Liver (tissue), 9 donors: Measurements from ENCODE around the gene HEATR3. TPM values are rescaled to one million over a fixed set of nuclear protein-coding genes. Genes with fewer than 3 reads are reported as not detected.

Experiments used
- DNase-seq: peaks from one replicate; pipeline ENCODE4 v3.0.0-alpha.2; 2017; ENCODE audit warnings: low spot score
- H3K27ac ChIP-seq, 2 donors: one replicate each; pipeline ENCODE4 v1.7.0; 2013; ENCODE audit warnings: inconsistent platforms in 2 of 2, low read length in 2 of 2, control low read depth in 1 of 2, low read depth in 1 of 2, mild to moderate bottlenecking in 1 of 2
- H3K27me3 ChIP-seq, 4 donors: one replicate each; pipeline versions ENCODE4 v1.6.1 to v1.7.0; 2013; ENCODE audit warnings: low read length in 3 of 4, inconsistent platforms in 1 of 4, mild to moderate bottlenecking in 1 of 4, moderate library complexity in 1 of 4; ENCODE audit not compliant: control insufficient read depth in 4 of 4, insufficient read depth in 4 of 4
- H3K36me3 ChIP-seq, 4 donors: one replicate each; pipeline versions ENCODE4 v1.6.1 to v1.7.0; 2013; ENCODE audit warnings: low read length in 3 of 4, mild to moderate bottlenecking in 3 of 4, low read depth in 1 of 4, moderate library complexity in 1 of 4; ENCODE audit not compliant: control insufficient read depth in 4 of 4, insufficient read depth in 3 of 4
- H3K4me1 ChIP-seq, 4 donors: one replicate each; pipeline versions ENCODE4 v1.6.1 to v1.7.0; 2013; ENCODE audit warnings: low read length in 3 of 4, mild to moderate bottlenecking in 3 of 4, moderate library complexity in 1 of 4; ENCODE audit not compliant: control insufficient read depth in 4 of 4, insufficient read depth in 4 of 4
- H3K4me3 ChIP-seq, 3 donors: one replicate each; pipeline versions ENCODE4 v1.6.1 to v1.7.0; 2013; ENCODE audit warnings: low read length in 3 of 3, control low read depth in 1 of 3, low read depth in 1 of 3, mild to moderate bottlenecking in 1 of 3
- H3K9ac ChIP-seq, 2 donors: one replicate each; pipeline ENCODE4 v1.7.0; 2013; ENCODE audit warnings: low read length in 2 of 2, mild to moderate bottlenecking in 2 of 2, moderate library complexity in 2 of 2, control low read depth in 1 of 2, low read depth in 1 of 2
- H3K9me3 ChIP-seq, 4 donors: one replicate each; pipeline versions ENCODE4 v1.6.1 to v1.7.0; 2013; ENCODE audit warnings: low read length in 3 of 4; ENCODE audit not compliant: control insufficient read depth in 4 of 4
- EGR1 ChIP-seq, 2 donors: IDR thresholded peaks; 2 replicates each; pipeline ENCODE4 v1.6.1; 2016 to 2018; ENCODE audit warnings: antibody characterized with exemption in 2 of 2, low read depth in 2 of 2
- FOXA1 ChIP-seq: IDR thresholded peaks from 2 replicates; pipeline ENCODE4 v1.6.1; 2016; ENCODE audit warnings: antibody characterized with exemption
- GABPA ChIP-seq, 2 donors: IDR thresholded peaks in 1 of 2; conservative IDR thresholded peaks in 1 of 2; 2 replicates each; pipeline ENCODE4 v1.6.1; 2016; ENCODE audit warnings: antibody characterized with exemption in 2 of 2, mild to moderate bottlenecking in 1 of 2, moderate library complexity in 1 of 2
- HNF4A ChIP-seq, 2 donors: conservative IDR thresholded peaks; 2 replicates each; pipeline ENCODE4 v1.6.1; 2016; ENCODE audit warnings: antibody characterized with exemption in 2 of 2, mild to moderate bottlenecking in 2 of 2
- JUND ChIP-seq, 2 donors: IDR thresholded peaks; 2 replicates each; pipeline ENCODE4 v1.6.1; 2016; ENCODE audit warnings: antibody characterized with exemption in 2 of 2
- RAD21 ChIP-seq, 2 donors: IDR thresholded peaks; 2 replicates each; pipeline ENCODE4 v1.6.1; 2016; ENCODE audit warnings: antibody characterized with exemption in 2 of 2, mild to moderate bottlenecking in 2 of 2
- RXRA ChIP-seq, 2 donors: IDR thresholded peaks; 2 replicates each; pipeline ENCODE4 v1.6.1; 2017 to 2018; ENCODE audit warnings: antibody characterized with exemption in 2 of 2, mild to moderate bottlenecking in 1 of 2
- SP1 ChIP-seq: IDR thresholded peaks from 2 replicates; pipeline ENCODE4 v1.6.1; 2018; ENCODE audit warnings: antibody characterized with exemption, mild to moderate bottlenecking
- TAF1 ChIP-seq: conservative IDR thresholded peaks from 2 replicates; pipeline ENCODE4 v1.6.1; 2016; ENCODE audit warnings: antibody characterized with exemption, mild to moderate bottlenecking
- WGBS: extraction: QIAGEN DNeasy Blood & Tissue Kit; methylation state at CpG from one replicate; pipeline ENCODE4 v1.1.7; 2013; 5-methylcytosine and 5-hydroxymethylcytosine counted together
- polyA plus RNA-seq, 2 donors: library from polyadenylated mRNA; stranded (reverse) in 1 of 2; unstranded in 1 of 2; fragments of 200-250 nt in 1 of 2; fragments of >200 nt in 1 of 2; fragmentation: Nextera tagmentation in 1 of 2; extraction: Ambion mirVana in 1 of 2; gene quantifications; one replicate each; pipeline versions ENCODE4 v1.2.1 to v1.2.3, GENCODE V29; 2013 to 2015
- total RNA-seq, 2 donors: library from RNA; depleted of rRNA; stranded (reverse); fragments of >200 nt; gene quantifications; one replicate each; pipeline ENCODE4 v1.2.3, GENCODE V29; 2014
- TF ChIP-seq, protein P1 (sequence below): IDR thresholded peaks from 2 replicates; pipeline ENCODE4 v1.6.1; 2016; ENCODE audit warnings: antibody characterized with exemption
- TF ChIP-seq, protein P2 (sequence below): IDR thresholded peaks from 2 replicates; pipeline ENCODE4 v1.6.1; 2016; ENCODE audit warnings: antibody characterized with exemption, mild to moderate bottlenecking
- TF ChIP-seq, protein P3 (sequence below): fragments of 150-350 bp; IDR thresholded peaks from 2 replicates; pipeline ENCODE4 v1.5.1; 2017; ENCODE audit warnings: improper control_type of control experiment, low read depth, low read length; ENCODE audit not compliant: missing input control
- donor health status: healthy.
- donor health status: healthy.
- donor health status: healthy.
- donor health status: healthy.
- donor health status: healthy.

Gene HEATR3
- total and polyA plus RNA-seq, 4 donors: 3.8 to 24.3 (median 9.7) TPM

DNA sequence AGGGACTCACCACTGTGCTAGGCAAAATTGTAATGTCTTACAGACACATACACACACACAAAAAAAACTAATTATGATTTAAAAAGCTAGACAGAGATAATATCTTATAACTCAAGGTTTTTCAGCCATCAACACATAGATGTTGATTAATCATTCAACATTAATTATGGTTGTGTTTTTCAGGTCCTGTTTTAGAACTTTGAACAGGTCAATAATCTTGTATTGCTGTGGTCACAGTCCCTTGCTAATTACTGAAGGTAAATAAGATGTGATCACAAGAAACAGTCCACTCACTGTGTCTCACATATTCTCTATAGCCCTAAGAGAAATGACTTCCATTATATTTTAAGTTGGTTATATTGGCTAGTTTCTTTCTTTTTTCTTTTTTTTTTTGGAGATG is 54.9 kb downstream of the HEATR3 start:
- Histone ChIP-seq H3K4me3 (no peak overlapping the region), H3K36me3 (no peaks in the 10 kb centered on the region), H3K9me3 (no peaks in the 10 kb centered on the region), H3K4me1 (no peaks in the 10 kb centered on the region), H3K27ac (no peak overlapping the region), H3K9ac (no peak overlapping the region), H3K27me3 (no peaks in the 10 kb centered on the region)
- TF ChIP-seq JUND (IDR thresholded peaks at IDR 0.05): no peak
- DNase-seq: no peak

DNA sequence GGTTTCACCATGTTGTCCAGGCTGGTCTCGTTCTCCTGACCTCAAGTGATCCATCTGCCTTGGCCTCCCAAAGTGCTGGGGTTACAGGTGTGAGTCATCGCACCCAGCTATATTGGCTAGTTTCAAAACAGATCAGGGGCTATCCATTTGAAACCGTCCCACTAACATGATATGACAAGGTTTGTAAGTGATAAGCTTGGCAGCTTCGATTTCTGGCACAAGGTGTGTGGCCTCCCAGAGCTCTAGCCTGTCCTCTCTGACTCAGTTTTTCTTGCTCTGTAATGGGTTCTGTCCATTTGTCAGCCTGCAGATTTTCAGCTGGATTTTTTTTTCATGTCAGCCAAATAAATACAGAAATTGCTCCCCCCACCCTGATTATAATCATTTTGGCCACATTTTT is 55.5 kb downstream of the HEATR3 start:
- Histone ChIP-seq H3K27ac (no peak overlapping the region), H3K27me3 (no peaks in the 10 kb centered on the region), H3K4me3 (no peak overlapping the region), H3K36me3 (no peaks in the 10 kb centered on the region), H3K9me3 (no peaks in the 10 kb centered on the region), H3K4me1 (no peaks in the 10 kb centered on the region), H3K9ac (no peak overlapping the region)
- TF ChIP-seq SP1 (no peak), FOXA1 (no peak), RAD21 (IDR thresholded peaks at IDR 0.05) (no peak), RXRA (IDR thresholded peaks at IDR 0.05) (no peak), HNF4A (conservative IDR thresholded peaks at IDR 0.05) (no peak), GABPA (IDR thresholded peaks at IDR 0.05 in 1 of 2, conservative IDR thresholded peaks at IDR 0.05 in 1 of 2) (no peak), TAF1 (no peak), JUND (IDR thresholded peaks at IDR 0.05) (no peak), EGR1 (IDR thresholded peaks at IDR 0.05; ENCODE audit: low read depth in 2 of 2) (no peak)
- TF ChIP-seq, protein P1, sequence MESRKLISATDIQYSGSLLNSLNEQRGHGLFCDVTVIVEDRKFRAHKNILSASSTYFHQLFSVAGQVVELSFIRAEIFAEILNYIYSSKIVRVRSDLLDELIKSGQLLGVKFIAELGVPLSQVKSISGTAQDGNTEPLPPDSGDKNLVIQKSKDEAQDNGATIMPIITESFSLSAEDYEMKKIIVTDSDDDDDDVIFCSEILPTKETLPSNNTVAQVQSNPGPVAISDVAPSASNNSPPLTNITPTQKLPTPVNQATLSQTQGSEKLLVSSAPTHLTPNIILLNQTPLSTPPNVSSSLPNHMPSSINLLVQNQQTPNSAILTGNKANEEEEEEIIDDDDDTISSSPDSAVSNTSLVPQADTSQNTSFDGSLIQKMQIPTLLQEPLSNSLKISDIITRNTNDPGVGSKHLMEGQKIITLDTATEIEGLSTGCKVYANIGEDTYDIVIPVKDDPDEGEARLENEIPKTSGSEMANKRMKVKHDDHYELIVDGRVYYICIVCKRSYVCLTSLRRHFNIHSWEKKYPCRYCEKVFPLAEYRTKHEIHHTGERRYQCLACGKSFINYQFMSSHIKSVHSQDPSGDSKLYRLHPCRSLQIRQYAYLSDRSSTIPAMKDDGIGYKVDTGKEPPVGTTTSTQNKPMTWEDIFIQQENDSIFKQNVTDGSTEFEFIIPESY: no peak
- TF ChIP-seq, protein P2, sequence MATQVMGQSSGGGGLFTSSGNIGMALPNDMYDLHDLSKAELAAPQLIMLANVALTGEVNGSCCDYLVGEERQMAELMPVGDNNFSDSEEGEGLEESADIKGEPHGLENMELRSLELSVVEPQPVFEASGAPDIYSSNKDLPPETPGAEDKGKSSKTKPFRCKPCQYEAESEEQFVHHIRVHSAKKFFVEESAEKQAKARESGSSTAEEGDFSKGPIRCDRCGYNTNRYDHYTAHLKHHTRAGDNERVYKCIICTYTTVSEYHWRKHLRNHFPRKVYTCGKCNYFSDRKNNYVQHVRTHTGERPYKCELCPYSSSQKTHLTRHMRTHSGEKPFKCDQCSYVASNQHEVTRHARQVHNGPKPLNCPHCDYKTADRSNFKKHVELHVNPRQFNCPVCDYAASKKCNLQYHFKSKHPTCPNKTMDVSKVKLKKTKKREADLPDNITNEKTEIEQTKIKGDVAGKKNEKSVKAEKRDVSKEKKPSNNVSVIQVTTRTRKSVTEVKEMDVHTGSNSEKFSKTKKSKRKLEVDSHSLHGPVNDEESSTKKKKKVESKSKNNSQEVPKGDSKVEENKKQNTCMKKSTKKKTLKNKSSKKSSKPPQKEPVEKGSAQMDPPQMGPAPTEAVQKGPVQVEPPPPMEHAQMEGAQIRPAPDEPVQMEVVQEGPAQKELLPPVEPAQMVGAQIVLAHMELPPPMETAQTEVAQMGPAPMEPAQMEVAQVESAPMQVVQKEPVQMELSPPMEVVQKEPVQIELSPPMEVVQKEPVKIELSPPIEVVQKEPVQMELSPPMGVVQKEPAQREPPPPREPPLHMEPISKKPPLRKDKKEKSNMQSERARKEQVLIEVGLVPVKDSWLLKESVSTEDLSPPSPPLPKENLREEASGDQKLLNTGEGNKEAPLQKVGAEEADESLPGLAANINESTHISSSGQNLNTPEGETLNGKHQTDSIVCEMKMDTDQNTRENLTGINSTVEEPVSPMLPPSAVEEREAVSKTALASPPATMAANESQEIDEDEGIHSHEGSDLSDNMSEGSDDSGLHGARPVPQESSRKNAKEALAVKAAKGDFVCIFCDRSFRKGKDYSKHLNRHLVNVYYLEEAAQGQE: no peak
- TF ChIP-seq, protein P3, sequence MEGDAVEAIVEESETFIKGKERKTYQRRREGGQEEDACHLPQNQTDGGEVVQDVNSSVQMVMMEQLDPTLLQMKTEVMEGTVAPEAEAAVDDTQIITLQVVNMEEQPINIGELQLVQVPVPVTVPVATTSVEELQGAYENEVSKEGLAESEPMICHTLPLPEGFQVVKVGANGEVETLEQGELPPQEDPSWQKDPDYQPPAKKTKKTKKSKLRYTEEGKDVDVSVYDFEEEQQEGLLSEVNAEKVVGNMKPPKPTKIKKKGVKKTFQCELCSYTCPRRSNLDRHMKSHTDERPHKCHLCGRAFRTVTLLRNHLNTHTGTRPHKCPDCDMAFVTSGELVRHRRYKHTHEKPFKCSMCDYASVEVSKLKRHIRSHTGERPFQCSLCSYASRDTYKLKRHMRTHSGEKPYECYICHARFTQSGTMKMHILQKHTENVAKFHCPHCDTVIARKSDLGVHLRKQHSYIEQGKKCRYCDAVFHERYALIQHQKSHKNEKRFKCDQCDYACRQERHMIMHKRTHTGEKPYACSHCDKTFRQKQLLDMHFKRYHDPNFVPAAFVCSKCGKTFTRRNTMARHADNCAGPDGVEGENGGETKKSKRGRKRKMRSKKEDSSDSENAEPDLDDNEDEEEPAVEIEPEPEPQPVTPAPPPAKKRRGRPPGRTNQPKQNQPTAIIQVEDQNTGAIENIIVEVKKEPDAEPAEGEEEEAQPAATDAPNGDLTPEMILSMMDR: no peak
- 87% methylated on average over 4 of the region's 4 CpGs for whole genome bisulfite sequencing
- DNase-seq: no peak
